HepG2 (cell line): ENCODE results near the gene NAGK. TPM values are rescaled to one million over a fixed set of nuclear protein-coding genes. Genes with fewer than 3 reads are reported as not detected.
A peak's percentile ranks its signal among the peaks of the same experiment; 100 is the strongest.

ENCODE experiments used
- ATM ChIP-seq: fragments of 450-650 bp; IDR thresholded peaks from 2 replicates; pipeline ENCODE4 v1.7.1; 2017; ENCODE audit warnings: mild to moderate bottlenecking, borderline replicate concordance
- DNMT1 ChIP-seq: sonication (generic); formaldehyde crosslinking; IDR thresholded peaks from 2 replicates; pipeline ENCODE4 v1.5.1; 2020; ENCODE audit warnings: mild to moderate bottlenecking, missing genetic modification reagents
- GMEB2 ChIP-seq: IDR thresholded peaks from 2 replicates; pipeline ENCODE4 v1.6.1; 2016; ENCODE audit warnings: missing biosample characterization, missing genetic modification reagents, low read depth
- GZF1 ChIP-seq: sonication (generic); formaldehyde crosslinking; IDR thresholded peaks from 2 replicates; pipeline ENCODE4 v1.5.1; 2020; ENCODE audit warnings: mild to moderate bottlenecking, missing genetic modification reagents
- JDP2 ChIP-seq: sonication (generic); formaldehyde crosslinking; IDR thresholded peaks from 2 replicates; pipeline ENCODE4 v1.8.1; 2022; ENCODE audit warnings: missing genetic modification reagents, borderline replicate concordance
- MBD4 ChIP-seq: IDR thresholded peaks from 2 replicates; pipeline ENCODE4 v1.6.1; 2012; ENCODE audit warnings: low read length, inconsistent platforms, borderline replicate concordance
- MIER2 ChIP-seq: IDR thresholded peaks from 2 replicates; pipeline ENCODE4 v1.6.1; 2016; ENCODE audit warnings: missing biosample characterization, missing genetic modification reagents
- RFX1 ChIP-seq: fragments of 450-650 bp; IDR thresholded peaks from 2 replicates; pipeline ENCODE4 v1.6.1; 2017
- RORA ChIP-seq: sonication (generic); formaldehyde crosslinking; IDR thresholded peaks from 2 replicates; pipeline ENCODE4 v1.5.0; 2020; ENCODE audit warnings: mild to moderate bottlenecking, missing genetic modification reagents, moderate library complexity
- SRF ChIP-seq: IDR thresholded peaks from 2 replicates; pipeline ENCODE4 v1.6.1; 2011; ENCODE audit warnings: mild to moderate bottlenecking, low read depth, low read length, moderate library complexity
- TAF1 ChIP-seq: sonication (generic); formaldehyde crosslinking; IDR thresholded peaks from 2 replicates; pipeline ENCODE4 v1.4.0; 2020; ENCODE audit warnings: missing genetic modification reagents
- ZBTB46 ChIP-seq: sonication (generic); formaldehyde crosslinking; IDR thresholded peaks from 2 replicates; pipeline ENCODE4 v1.4.0; 2020; ENCODE audit warnings: mild to moderate bottlenecking, missing genetic modification reagents, borderline replicate concordance
- ZFP91 ChIP-seq: sonication (generic); formaldehyde crosslinking; IDR thresholded peaks from 2 replicates; pipeline ENCODE4 v1.9.0; 2022; ENCODE audit warnings: missing genetic modification reagents, mild to moderate bottlenecking, borderline replicate concordance
- ZGPAT ChIP-seq: IDR thresholded peaks from 2 replicates; pipeline ENCODE4 v1.6.1; 2016; ENCODE audit warnings: mild to moderate bottlenecking
- ZNF12 ChIP-seq: sonication (generic); formaldehyde crosslinking; IDR thresholded peaks from 2 replicates; pipeline ENCODE4 v1.5.0; 2020; ENCODE audit warnings: missing genetic modification reagents
- ZNF143 ChIP-seq: sonication (generic); formaldehyde crosslinking; IDR thresholded peaks from 2 replicates; pipeline ENCODE4 v1.4.0; 2020; ENCODE audit warnings: missing genetic modification reagents
- ZNF335 ChIP-seq: sonication (generic); formaldehyde crosslinking; IDR thresholded peaks from 2 replicates; pipeline ENCODE4 v1.4.0; 2020; ENCODE audit warnings: missing genetic modification reagents
- ZNF337 ChIP-seq: sonication (generic); formaldehyde crosslinking; IDR thresholded peaks from 2 replicates; pipeline ENCODE4 v1.5.1; 2020; ENCODE audit warnings: missing genetic modification reagents, low read depth, mild to moderate bottlenecking, borderline replicate concordance
- polyA plus RNA-seq, 8 experiments: library from polyadenylated mRNA; depleted of rRNA in 3 of 8; stranded (reverse) in 7 of 8; unstranded in 1 of 8; fragments of >200 nt; fragmentation: Illumina TruSeq in 4 of 8; extraction: Trizol in 4 of 8; gene quantifications; 2 replicates each; pipeline versions ENCODE4 v1.2.1 to v1.2.3, GENCODE V29; 2011 to 2016; ENCODE audit warnings: low read depth in 4 of 8, missing spikeins in 1 of 8, mixed read lengths in 1 of 8; ENCODE audit not compliant: insufficient read depth in 1 of 8
- total RNA-seq, 5 experiments: library from RNA; depleted of rRNA; stranded (reverse); fragments of >200 nt; fragmentation: Illumina TruSeq; extraction: Trizol; gene quantifications; 2 replicates each; pipeline ENCODE4 v1.2.3, GENCODE V29; 2016; ENCODE audit warnings: low read depth in 1 of 5
- TF ChIP-seq, protein P1 (sequence below): sonication (generic); formaldehyde crosslinking; IDR thresholded peaks from 2 replicates; pipeline ENCODE4 v1.8.1; 2023; ENCODE audit warnings: mild to moderate bottlenecking, missing genetic modification reagents, borderline replicate concordance
- TF ChIP-seq, protein P2 (sequence below): sonication (generic); formaldehyde crosslinking; IDR thresholded peaks from 2 replicates; pipeline ENCODE4 v1.4.0; 2020; ENCODE audit warnings: missing genetic modification reagents
- TF ChIP-seq, protein P3 (sequence below): sonication (generic); formaldehyde crosslinking; IDR thresholded peaks from 2 replicates; pipeline ENCODE4 v1.5.0; 2020; ENCODE audit warnings: mild to moderate bottlenecking, low read depth, missing genetic modification reagents, borderline replicate concordance

The NAGK gene
- total and polyA plus RNA-seq, 2 of the 13 experiments (the other 11 are each of a cell fraction or from before 2014, with no cell fraction given), result 24.4 to 35.2 TPM

GRCh38 chr2:71068218-71069035 lies at the start of gene NAGK (continued):
- TF ChIP-seq ZFP91 (CRISPR knock-in tag) (peak; percentile 98), ZBTB46 (CRISPR knock-in tag) (no peak), GZF1 (CRISPR knock-in tag) (peak; percentile 93), MIER2 (CRISPR knock-in tag) (no peak; the same call in 1 of the 2 replicates), ZNF337 (CRISPR knock-in tag) (peak; percentile 97), TAF1 (CRISPR knock-in tag) (peak; percentile 98), MBD4 (no peak), ZNF335 (peak; percentile 96), ATM (no peak), RFX1 (no peak), DNMT1 (CRISPR knock-in tag) (no peak; the same call in none of the 2 replicates), ZNF143 (CRISPR knock-in tag) (peak; percentile 92), SRF (no peak), RORA (no peak), GMEB2 (CRISPR knock-in tag) (peak; percentile 54; the same call in 1 of the 2 replicates), ZGPAT (CRISPR knock-in tag) (peak; percentile 96; the same call in 1 of the 2 replicates), ZNF12 (peak; percentile 78), JDP2 (CRISPR knock-in tag) (0 out of 2 replicates have a peak, but pooled peaks have one; percentile 8)
- TF ChIP-seq, protein P1, sequence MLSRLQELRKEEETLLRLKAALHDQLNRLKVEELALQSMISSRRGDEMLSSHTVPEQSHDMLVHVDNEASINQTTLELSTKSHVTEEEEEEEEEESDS (CRISPR knock-in tag), result no peak; the same call in 1 of the 2 replicates
- TF ChIP-seq, protein P2, sequence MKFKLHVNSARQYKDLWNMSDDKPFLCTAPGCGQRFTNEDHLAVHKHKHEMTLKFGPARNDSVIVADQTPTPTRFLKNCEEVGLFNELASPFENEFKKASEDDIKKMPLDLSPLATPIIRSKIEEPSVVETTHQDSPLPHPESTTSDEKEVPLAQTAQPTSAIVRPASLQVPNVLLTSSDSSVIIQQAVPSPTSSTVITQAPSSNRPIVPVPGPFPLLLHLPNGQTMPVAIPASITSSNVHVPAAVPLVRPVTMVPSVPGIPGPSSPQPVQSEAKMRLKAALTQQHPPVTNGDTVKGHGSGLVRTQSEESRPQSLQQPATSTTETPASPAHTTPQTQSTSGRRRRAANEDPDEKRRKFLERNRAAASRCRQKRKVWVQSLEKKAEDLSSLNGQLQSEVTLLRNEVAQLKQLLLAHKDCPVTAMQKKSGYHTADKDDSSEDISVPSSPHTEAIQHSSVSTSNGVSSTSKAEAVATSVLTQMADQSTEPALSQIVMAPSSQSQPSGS (CRISPR knock-in tag), result peak; percentile 93
- TF ChIP-seq, protein P3, sequence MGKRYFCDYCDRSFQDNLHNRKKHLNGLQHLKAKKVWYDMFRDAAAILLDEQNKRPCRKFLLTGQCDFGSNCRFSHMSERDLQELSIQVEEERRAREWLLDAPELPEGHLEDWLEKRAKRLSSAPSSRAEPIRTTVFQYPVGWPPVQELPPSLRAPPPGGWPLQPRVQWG (CRISPR knock-in tag), result no peak
